Gastrocnemius medialis (tissue), 4 donors: ENCODE data around the gene TFPI. TPM values are rescaled to one million over a fixed set of nuclear protein-coding genes. Genes with fewer than 3 reads are reported as not detected.

Experiments used
- ATAC-seq, 2 donors: fragments of 150-250 bp; one replicate each; pipeline ENCODE4 v1.9.1; 2016
- DNase-seq, 2 donors: peaks; one replicate each; pipeline ENCODE4 v3.0.0-alpha.2; 2019
- H3K27ac ChIP-seq, 4 donors: fragments of 200-600 bp; sonication (generic); 1 replicate in 1 of 4; 2 replicates in 3 of 4; pipeline ENCODE4 v1.5.1; 2016 to 2018; ENCODE audit warnings: mild to moderate bottlenecking in 2 of 4, moderate library complexity in 1 of 4
- H3K27me3 ChIP-seq, 3 donors: fragments of 200-600 bp; sonication (generic) in 2 of 3; 1 replicate in 1 of 3; 2 replicates in 2 of 3; pipeline versions ENCODE4 v1.5.1 to v1.6.0; 2016 to 2019; ENCODE audit warnings: mild to moderate bottlenecking in 1 of 3, moderate library complexity in 1 of 3
- H3K36me3 ChIP-seq, 2 donors: fragments of 200-600 bp; sonication (generic) in 1 of 2; one replicate each; pipeline ENCODE4 v1.5.1; 2017 to 2018
- H3K4me1 ChIP-seq, 2 donors: fragments of 200-600 bp; sonication (generic) in 1 of 2; one replicate each; pipeline ENCODE4 v1.5.1; 2016 to 2017; ENCODE audit warnings: mild to moderate bottlenecking in 2 of 2
- H3K4me3 ChIP-seq, 4 donors: fragments of 200-600 bp; sonication (generic) in 3 of 4; 1 replicate in 1 of 4; 2 replicates in 3 of 4; pipeline ENCODE4 v1.5.1; 2016 to 2019; ENCODE audit warnings: mild to moderate bottlenecking in 2 of 4
- H3K9me3 ChIP-seq, 3 donors: fragments of 200-600 bp; sonication (generic) in 2 of 3; 1 replicate in 1 of 3; 2 replicates in 2 of 3; pipeline ENCODE4 v1.5.1; 2016 to 2019
- CTCF ChIP-seq, 5 experiments: fragments of 450-650 bp in 3 of 5; fragments of 200-600 bp in 2 of 5; sonication (generic) in 2 of 5; IDR thresholded peaks in 4 of 5; conservative IDR thresholded peaks in 1 of 5; 1 replicate in 4 of 5; 2 replicates in 1 of 5; pipeline ENCODE4 v1.5.1; 2016 to 2019; ENCODE audit warnings: antibody characterized with exemption in 5 of 5, mild to moderate bottlenecking in 3 of 5, moderate library complexity in 3 of 5
- POLR2A ChIP-seq, 2 donors: fragments of 450-650 bp; IDR thresholded peaks; one replicate each; pipeline ENCODE4 v1.6.1; 2017; ENCODE audit warnings: antibody characterized with exemption in 2 of 2, mild to moderate bottlenecking in 2 of 2, moderate library complexity in 2 of 2
- in situ Hi-C, 4 donors: fragments of 200-750 bp; cut with MboI; loops; one replicate each; pipeline versions ENCODE4 v1.15.0 to v1.8.0; 2017; ENCODE audit warnings: low sequenced_read_pairs in 4 of 4
- intact Hi-C: fragments of 100-400 bp; cut with DNase I; formaldehyde crosslinking; loops from one replicate; pipeline ENCODE4 v1.15.1; 2023; ENCODE audit warnings: low total_unique reads
- total RNA-seq, 4 donors: library from RNA; depleted of rRNA; stranded (reverse); fragments of >200 nt; gene quantifications; one replicate each; pipeline versions ENCODE4 v1.1.0 to v1.2.3, GENCODE V29; 2016

The TFPI gene
- total RNA-seq, 4 donors from 2014 or later, result 30.7 to 91.5 (median 54.7) TPM

GRCh38 chr2:187545238-187545751 is 8.9 kb downstream of the TFPI start:
- Histone ChIP-seq H3K27ac (peak overlapping the region; percentile 75 to 85 (median 78)), H3K9me3 (no peaks in the 10 kb centered on the region), H3K27me3 (no peaks in the 10 kb centered on the region), H3K4me1 (peaks cover 15 to 32% of the 10 kb centered on the region in 2 donors), H3K36me3 (no peaks in the 10 kb centered on the region), H3K4me3 (peak overlapping the region in 1 of 4 donors; percentile 24)
- in situ Hi-C loops (loop anchor here in 1 of 4 donors (25.0 kb wide), 1 partner anchor 1442 kb away; no protein-coding TSS in a partner anchor), intact Hi-C loops (no loop called here)
- DNase-seq (no peak), ATAC-seq (no peak)
- TF ChIP-seq CTCF (IDR thresholded peaks at IDR 0.05 in 4 of 5, conservative IDR thresholded peaks at IDR 0.05 in 1 of 5) (no peak), POLR2A (IDR thresholded peaks at IDR 0.05) (no peak)

- no peaks in the 10 kb centered on the region for H3K9me3 ChIP-seq
- in situ Hi-C loops, result loop anchor here in 1 of 4 donors (25.0 kb wide), 1 partner anchor 1443 kb away; no protein-coding TSS in a partner anchor
- peaks cover 15 to 31% of the 10 kb centered on the region in 2 donors for H3K4me1 ChIP-seq
These were observed 9.7 kb downstream of the TFPI start for GRCh38 chr2:187544371-187545080.

GRCh38 chr2:187543488-187543887 is 10.7 kb downstream of the TFPI start:
- Histone ChIP-seq H3K4me1 (peaks cover 15 to 24% of the 10 kb centered on the region in 2 donors), H3K36me3 (no peaks in the 10 kb centered on the region), H3K27me3 (no peaks in the 10 kb centered on the region), H3K9me3 (no peaks in the 10 kb centered on the region), H3K27ac (peak overlapping the region; percentile 75 to 85 (median 78)), H3K4me3 (no peak overlapping the region)
- intact Hi-C loops, result no loop called here
- TF ChIP-seq POLR2A (IDR thresholded peaks at IDR 0.05), result no peak
- TF ChIP-seq CTCF (IDR thresholded peaks at IDR 0.05 in 4 of 5, conservative IDR thresholded peaks at IDR 0.05 in 1 of 5), result no peak
- DNase-seq (no peak), ATAC-seq (no peak)
- in situ Hi-C loops, result loop anchor here in 1 of 4 donors (25.0 kb wide), 1 partner anchor 1444 kb away; no protein-coding TSS in a partner anchor

More at GRCh38 chr2:187544371-187545080, 9.7 kb downstream of the TFPI start:
- Histone ChIP-seq H3K4me3 (peak overlapping the region in 1 of 4 donors; percentile 18), H3K36me3 (no peaks in the 10 kb centered on the region), H3K27ac (peak overlapping the region; percentile 75 to 85 (median 78)), H3K27me3 (no peaks in the 10 kb centered on the region)
- ATAC-seq (no peak), DNase-seq (no peak)
- intact Hi-C loops, result no loop called here
- TF ChIP-seq POLR2A (IDR thresholded peaks at IDR 0.05) (no peak), CTCF (IDR thresholded peaks at IDR 0.05 in 4 of 5, conservative IDR thresholded peaks at IDR 0.05 in 1 of 5) (no peak)

GRCh38 chr2:187542123-187542522 is 12.1 kb downstream of the TFPI start:
- H3K36me3 ChIP-seq, result no peaks in the 10 kb centered on the region
- TF ChIP-seq CTCF (IDR thresholded peaks at IDR 0.05 in 4 of 5, conservative IDR thresholded peaks at IDR 0.05 in 1 of 5), result no peak
- TF ChIP-seq POLR2A (IDR thresholded peaks at IDR 0.05), result no peak
- intact Hi-C loops, result no loop called here
- H3K27ac ChIP-seq, result peak overlapping the region; percentile 75 to 85 (median 78)
- in situ Hi-C loops, result loop anchor here in 1 of 4 donors (25.0 kb wide), 1 partner anchor 1445 kb away; no protein-coding TSS in a partner anchor
- no peaks in the 10 kb centered on the region for H3K9me3 ChIP-seq
- ATAC-seq (no peak), DNase-seq (no peak)
- no peaks in the 10 kb centered on the region for H3K27me3 ChIP-seq
- H3K4me1 ChIP-seq, result peaks cover 14 to 15% of the 10 kb centered on the region in 2 donors
- H3K4me3 ChIP-seq, result peak overlapping the region in 2 of 4 donors; percentile 1 to 11
